ENCODE measurements around the gene MAPK1. TPM values are rescaled to one million over a fixed set of nuclear protein-coding genes. Genes with fewer than 3 reads are reported as not detected.

Gene MAPK1
- total and polyA plus RNA-seq, 2 donors (not counting 3 experiments of a cell fraction or from before 2014, with no cell fraction given), result 50.9 to 163 TPM

GRCh38 chr22:21728270-21728669 lies 139.2 kb downstream of the MAPK1 start:
- no peaks in the 10 kb centered on the region for H3K4me1 ChIP-seq (ENCODE audit: control insufficient read depth, extremely low read depth, insufficient read depth, low read length)
- H3K4me3 ChIP-seq (replicated peaks in 1 of 3; ENCODE audit: insufficient read depth in 1 of 3, low read depth in 1 of 3, low read length in 3 of 3), result no peak overlapping the region
- no peak overlapping the region for H3K27ac ChIP-seq (ENCODE audit: insufficient read depth, low read depth, low read length)
- intact Hi-C loops (cut with micrococcal nuclease) (no loop called here), dilution Hi-C loops (cut with MboI; ENCODE audit: extremely low pct_ligation_motif_present, low sequenced_read_pairs) (no loop called here)
- ChIA-PET POLR2A (no interaction called here), CTCF (interaction anchor here (0.8 kb wide), 1 partner anchor 16 kb away, joined by 3 read pairs; no protein-coding TSS in a partner anchor)
- no peak overlapping the region for H3K4me2 ChIP-seq (ENCODE audit: insufficient read depth, low read length)
- no TSS peak for BruUV-seq (replicated peaks)
- no peaks in the 10 kb centered on the region for H3K27me3 ChIP-seq (ENCODE audit: control insufficient read depth in 2 of 2, insufficient read depth in 2 of 2, low read length in 2 of 2)
- no peaks in the 10 kb centered on the region for H3K79me2 ChIP-seq (ENCODE audit: control insufficient read depth, insufficient read depth, low read length)
- TF ChIP-seq POLR2AphosphoS5 (IDR thresholded peaks at IDR 0.05; ENCODE audit: insufficient read depth, low read depth, low read length) (no peak), CTCF (IDR thresholded peaks at IDR 0.05; ENCODE audit: extremely low read depth in 1 of 2, insufficient read depth in 1 of 2, low read depth in 1 of 2, low read length in 2 of 2) (no peak), FOS (IDR thresholded peaks at IDR 0.05; ENCODE audit: borderline replicate concordance, insufficient read depth, low read length) (no peak), GATA2 (IDR thresholded peaks at IDR 0.05; ENCODE audit: insufficient read depth, insufficient read length, low read depth, low read length) (no peak), POLR2A (IDR thresholded peaks at IDR 0.05; ENCODE audit: low read depth, low read length) (no peak), JUN (IDR thresholded peaks at IDR 0.05; ENCODE audit: borderline replicate concordance, insufficient read depth, insufficient read length, low read depth) (no peak), MYC (IDR thresholded peaks at IDR 0.05; ENCODE audit: low read depth, low read length) (no peak), EZH2 (IDR thresholded peaks at IDR 0.05; ENCODE audit: borderline replicate concordance, low read depth, low read length, severe bottlenecking) (no peak)
- TF ChIP-seq, protein P1, sequence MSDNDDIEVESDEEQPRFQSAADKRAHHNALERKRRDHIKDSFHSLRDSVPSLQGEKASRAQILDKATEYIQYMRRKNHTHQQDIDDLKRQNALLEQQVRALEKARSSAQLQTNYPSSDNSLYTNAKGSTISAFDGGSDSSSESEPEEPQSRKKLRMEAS (IDR thresholded peaks at IDR 0.05; ENCODE audit: insufficient read depth, insufficient read length), result no peak
- FAIRE-seq (no peak), DNase-seq (ENCODE audit: low read depth, low spot score) (no peak)
- no peak overlapping the region for H3K9ac ChIP-seq (replicated peaks; ENCODE audit: extremely low read depth, insufficient read depth, low read length)
- H2AFZ ChIP-seq (ENCODE audit: low read depth, low read length), result no peak overlapping the region
- H3K36me3 ChIP-seq (ENCODE audit: control insufficient read depth in 2 of 2, extremely low read depth in 1 of 2, insufficient read depth in 2 of 2, low read length in 2 of 2), result no peaks in the 10 kb centered on the region
- no peaks in the 10 kb centered on the region for H3K9me3 ChIP-seq (replicated peaks; ENCODE audit: control insufficient read depth, insufficient read depth, low read length)
- no peaks in the 10 kb centered on the region for H4K20me1 ChIP-seq (replicated peaks; ENCODE audit: control insufficient read depth, extremely low read depth, insufficient read depth, low read length)
- no peaks in the 10 kb centered on the region for H3K9me1 ChIP-seq (replicated peaks; ENCODE audit: control insufficient read depth, extremely low read depth, insufficient read depth, low read length)

Data from endothelial cell of umbilical vein (primary cell).